Cardiac septum (tissue), 1 donor: Measurements from ENCODE around the gene AP1S3. TPM values are rescaled to one million over a fixed set of nuclear protein-coding genes. Genes with fewer than 3 reads are reported as not detected.
"Not testable (repeated sequence)": the region's sequence is repeated elsewhere in the genome, so short reads cannot be mapped to it uniquely, and the experiment has no call there.

Experiments used
- DNase-seq: peaks from one replicate; pipeline ENCODE4 v3.0.0-alpha.2; 2020; ENCODE audit warnings: low spot score
- intact Hi-C: fragments of 100-400 bp; cut with DNase I; formaldehyde crosslinking; loops from one replicate; pipeline ENCODE4 v1.14.0; 2022
- total RNA-seq: library from RNA; stranded (reverse); fragmentation: NEBNext Ultra II Directional; extraction: Animal tissue kit (Norgen Biotek cat#: 25700); gene quantifications from one replicate; pipeline ENCODE4 v1.2.1, GENCODE V29; 2021
- donor health status: DM: no; HTN: no; CAD: no.

Gene AP1S3
- total RNA-seq, 1 donor from 2014 or later = 0.19 TPM

GRCh38 chr2:223768179-223768578 is 69.2 kb downstream of the AP1S3 start:
- DNase-seq = no peak
- intact Hi-C loops = no loop called here

GRCh38 chr2:223767341-223767740 is 70.0 kb downstream of the AP1S3 start:
- DNase-seq = no peak
- intact Hi-C loops = no loop called here

GRCh38 chr2:223765221-223765785 is 72.1 kb downstream of the AP1S3 start:
- intact Hi-C loops = no loop called here
- DNase-seq = no peak

- intact Hi-C loops = no loop called here
- DNase-seq = no peak
These were observed 72.6 kb downstream of the AP1S3 start for GRCh38 chr2:223764796-223765195.

GRCh38 chr2:223762853-223763252 is 74.5 kb downstream of the AP1S3 start:
- DNase-seq = no peak
- intact Hi-C loops = no loop called here

- intact Hi-C loops, DNase-seq: not testable (repeated sequence)
These were observed 75.6 kb downstream of the AP1S3 start for GRCh38 chr2:223761746-223762145.

GRCh38 chr2:223760838-223761502 is 76.4 kb downstream of the AP1S3 start:
- intact Hi-C loops = no loop called here
- no peak for DNase-seq

- intact Hi-C loops = no loop called here
- DNase-seq = no peak
These were observed 77.6 kb downstream of the AP1S3 start for GRCh38 chr2:223759569-223760430.

GRCh38 chr2:223758131-223758840 is 79.1 kb downstream of the AP1S3 start:
- DNase-seq = no peak
- intact Hi-C loops = no loop called here

- intact Hi-C loops = no loop called here
- DNase-seq = no peak
These were observed 83.4 kb downstream of the AP1S3 start for GRCh38 chr2:223753940-223754339.

- intact Hi-C loops = no loop called here
- no peak for DNase-seq
These were observed 86.4 kb downstream of the AP1S3 start for GRCh38 chr2:223751012-223751411.

- DNase-seq = no peak
- intact Hi-C loops = no loop called here
These were observed 89.9 kb downstream of the AP1S3 start for GRCh38 chr2:223747392-223748042.

- DNase-seq = no peak
- intact Hi-C loops = no loop called here
These were observed 90.8 kb downstream of the AP1S3 start for GRCh38 chr2:223746611-223747010.

GRCh38 chr2:223744580-223744979 is 92.8 kb downstream of the AP1S3 start:
- no peak for DNase-seq
- intact Hi-C loops = no loop called here

- no peak for DNase-seq
- intact Hi-C loops = no loop called here
These were observed 96.7 kb downstream of the AP1S3 start for GRCh38 chr2:223740679-223741078.

GRCh38 chr2:223737207-223737606 is 100.2 kb downstream of the AP1S3 start:
- DNase-seq = no peak
- intact Hi-C loops = no loop called here

- DNase-seq = no peak
- intact Hi-C loops = no loop called here
These were observed 100.9 kb downstream of the AP1S3 start for GRCh38 chr2:223736488-223736887.

- intact Hi-C loops = no loop called here
- DNase-seq = no peak
These were observed 101.6 kb downstream of the AP1S3 start for GRCh38 chr2:223735659-223736244.

GRCh38 chr2:223735035-223735640 is 102.2 kb downstream of the AP1S3 start:
- intact Hi-C loops = no loop called here
- no peak for DNase-seq
